ENCODE measurements around the gene ABCA3. TPM values are rescaled to one million over a fixed set of nuclear protein-coding genes. Genes with fewer than 3 reads are reported as not detected.
"Not testable (repeated sequence)": the region's sequence is repeated elsewhere in the genome, so short reads cannot be mapped to it uniquely, and the experiment has no call there.

Gene ABCA3
- total RNA-seq, 1 donor from 2014 or later, result 25.9 TPM

- Histone ChIP-seq H3K4me3 (no peak overlapping the region), H3K36me3 (peaks cover 0 to 4% of the 10 kb centered on the region in 2 donors), H3K27me3 (no peaks in the 10 kb centered on the region), H3K9me3 (no peaks in the 10 kb centered on the region), H3K27ac (no peak overlapping the region), H3K4me1 (peaks cover 10 to 18% of the 10 kb centered on the region in 2 donors)
- no peak for TF ChIP-seq CTCF (IDR thresholded peaks at IDR 0.05)
- DNase-seq (ENCODE audit: low spot score in 2 of 2), result no peak
- intact Hi-C loops (cut with DNase I), result loop anchor here (10.0 kb wide), 1 partner anchor 64 kb away; no protein-coding TSS in a partner anchor
Measured at GRCh38 chr16:2270588-2271470, 69.7 kb downstream of the ABCA3 start.

- Histone ChIP-seq H3K36me3 (no peaks in the 10 kb centered on the region), H3K27ac (no peak overlapping the region), H3K27me3 (no peaks in the 10 kb centered on the region), H3K9me3 (no peaks in the 10 kb centered on the region), H3K4me1 (peaks cover 10 to 21% of the 10 kb centered on the region in 2 donors), H3K4me3 (peak overlapping the region in 1 of 2 donors; percentile 63)
- intact Hi-C loops (cut with DNase I), result loop anchor here (10.0 kb wide), 1 partner anchor 65 kb away; no protein-coding TSS in a partner anchor
- no peak for DNase-seq (ENCODE audit: low spot score in 2 of 2)
- TF ChIP-seq CTCF (IDR thresholded peaks at IDR 0.05), result no peak
Measured at GRCh38 chr16:2270070-2270462, 70.5 kb downstream of the ABCA3 start.

- Histone ChIP-seq H3K27ac (peak within 1 kb of the TSS; percentile 95 to 98), H3K36me3 (peaks cover 9 to 13% of the 10 kb centered on the region in 2 donors), H3K27me3 (no peaks in the 10 kb centered on the region), H3K4me1 (peaks cover 10 to 21% of the 10 kb centered on the region in 2 donors), H3K9me3 (no peaks in the 10 kb centered on the region), H3K4me3 (peak within 1 kb of the TSS; percentile 63 to 92)
- DNase-seq (ENCODE audit: low spot score in 2 of 2), result peak; percentile 77 to 98
- no peak for TF ChIP-seq CTCF (IDR thresholded peaks at IDR 0.05)
- intact Hi-C loops (cut with DNase I), result loop anchor here (1.0 to 10.0 kb wide), 6 partner anchors 17 to 754 kb away; partner anchors contain the start of genes ATP6V0C, CCNF, E4F1 and ECI1
Measured at GRCh38 chr16:2267913-2268666, 72.4 kb downstream of the ABCA3 start, which contains the start of gene RNPS1. Gene RNPS1 (minus strand): TSS chr16:2268126. CDS start chr16:2264643, 3,483 bp downstream.

- intact Hi-C loops (cut with DNase I), result loop anchor here (5.0 to 10.0 kb wide), 5 partner anchors 45 to 755 kb away; partner anchors contain the start of genes ATP6V0C, CCNF, E4F1 and HCFC1R1
- H3K4me3 ChIP-seq, result peak overlapping the region; percentile 63 to 92
- peak in 1 of 2 donors; percentile 26 for DNase-seq (ENCODE audit: low spot score in 2 of 2)
- H3K27me3 ChIP-seq, H3K9me3 ChIP-seq: not testable (repeated sequence)
- H3K27ac ChIP-seq, result peak overlapping the region; percentile 95 to 98
- peaks cover 10 to 21% of the 10 kb centered on the region in 2 donors for H3K4me1 ChIP-seq
- H3K36me3 ChIP-seq, result peaks cover 15 to 19% of the 10 kb centered on the region in 2 donors
Measured at GRCh38 chr16:2267505-2267912, 73.0 kb downstream of the ABCA3 start.

GRCh38 chr16:2266887-2267286, 73.6 kb downstream of the ABCA3 start:
- Histone ChIP-seq H3K4me1 (peaks cover 10 to 21% of the 10 kb centered on the region in 2 donors), H3K36me3 (peaks cover 21 to 25% of the 10 kb centered on the region in 2 donors), H3K4me3 (peak overlapping the region; percentile 63 to 92), H3K27ac (peak overlapping the region in 1 of 2 donors; percentile 98)
- not testable (repeated sequence) for H3K27me3 ChIP-seq; H3K9me3 ChIP-seq; DNase-seq (ENCODE audit: low spot score in 2 of 2)
- intact Hi-C loops (cut with DNase I), result loop anchor here (5.0 to 10.0 kb wide), 5 partner anchors 45 to 755 kb away; partner anchors contain the start of genes ATP6V0C, CCNF, E4F1 and HCFC1R1

- peaks cover 54 to 62% of the 10 kb centered on the region in 2 donors for H3K36me3 ChIP-seq
- not testable (repeated sequence) for H3K4me1 ChIP-seq; DNase-seq (ENCODE audit: low spot score in 2 of 2); H3K27me3 ChIP-seq; H3K27ac ChIP-seq; H3K4me3 ChIP-seq; H3K9me3 ChIP-seq
- intact Hi-C loops (cut with DNase I), result loop anchor here (10.0 kb wide), 1 partner anchor 162 kb away; the partner anchor contains the start of gene CCNF
Measured at GRCh38 chr16:2263026-2263425, 77.5 kb downstream of the ABCA3 start.

All from ascending aorta (tissue), 2 donors.